ENCODE measurements around the gene MARCHF5.

MARCHF5 gene, protein sequence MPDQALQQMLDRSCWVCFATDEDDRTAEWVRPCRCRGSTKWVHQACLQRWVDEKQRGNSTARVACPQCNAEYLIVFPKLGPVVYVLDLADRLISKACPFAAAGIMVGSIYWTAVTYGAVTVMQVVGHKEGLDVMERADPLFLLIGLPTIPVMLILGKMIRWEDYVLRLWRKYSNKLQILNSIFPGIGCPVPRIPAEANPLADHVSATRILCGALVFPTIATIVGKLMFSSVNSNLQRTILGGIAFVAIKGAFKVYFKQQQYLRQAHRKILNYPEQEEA

DNA sequence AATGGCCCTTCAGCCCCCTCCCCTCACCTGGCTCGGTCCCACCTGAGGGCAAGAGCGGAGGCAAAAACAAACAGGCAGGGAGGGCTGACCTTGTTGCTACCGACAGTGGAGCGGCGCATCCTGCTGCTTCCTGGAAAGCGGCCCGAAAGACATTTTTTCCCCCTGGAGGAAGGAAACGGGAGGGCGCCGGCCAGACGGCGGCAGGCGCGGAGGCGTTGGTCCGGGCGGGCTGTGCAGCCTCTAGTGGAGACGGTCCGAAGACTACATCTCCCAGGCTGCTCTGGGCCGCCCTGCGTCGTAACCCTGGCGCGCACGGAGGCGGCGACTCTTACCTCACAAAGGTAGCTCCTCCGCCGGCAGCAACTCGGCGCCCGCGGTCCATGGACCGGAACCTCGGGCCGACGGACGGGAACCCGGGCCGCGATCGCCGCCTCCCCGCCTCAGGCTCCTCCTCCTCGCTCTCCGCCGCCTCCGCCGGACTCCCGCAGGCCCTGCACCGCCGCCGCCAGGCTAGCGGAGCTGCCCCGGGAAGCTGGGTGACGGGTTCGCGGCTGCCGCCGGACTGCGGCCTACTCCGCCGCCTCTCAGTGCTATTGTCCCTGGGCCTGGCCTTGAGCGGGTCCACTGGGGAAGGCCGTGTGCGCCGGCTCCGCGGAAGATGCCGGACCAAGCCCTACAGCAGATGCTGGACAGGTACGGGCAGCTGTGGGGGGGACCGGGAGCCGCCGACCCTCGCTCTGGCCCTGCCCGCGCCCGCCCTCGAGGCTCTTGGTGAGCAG, at the start of gene MARCHF5, which contains the start of gene CPEB3:
Gene MARCHF5, plus strand, starts transcription at position 331 of the 779 bp plus-strand sequence. Its CDS starts 328 bp downstream, at position 659.
Gene CPEB3, minus strand, starts transcription at position 242 of the 779 bp plus-strand sequence. CDS start 50,728 bp downstream, outside the sequence.
- peak within 1 kb of the TSS; percentile 99 for H3K4me3 ChIP-seq (ENCODE audit: low read depth, low read length)
- peak within 1 kb of the TSS; percentile 93 for H3K9ac ChIP-seq (ENCODE audit: low read length)
- H3K36me3 ChIP-seq (ENCODE audit: control insufficient read depth, insufficient read depth, low read length): peaks cover 17% of the 10 kb centered on the region
- H3K4me1 ChIP-seq (ENCODE audit: control insufficient read depth, insufficient read depth, low read length): peaks cover 7% of the 10 kb centered on the region
- no peaks in the 10 kb centered on the region for H3K9me3 ChIP-seq (ENCODE audit: control insufficient read depth, insufficient read depth, low read depth, low read length)
- H3K27me3 ChIP-seq (ENCODE audit: control insufficient read depth, insufficient read depth, low read length): no peaks in the 10 kb centered on the region
- peak within 1 kb of the TSS; percentile 91 for H3K27ac ChIP-seq (ENCODE audit: low read depth, low read length)

DNA sequence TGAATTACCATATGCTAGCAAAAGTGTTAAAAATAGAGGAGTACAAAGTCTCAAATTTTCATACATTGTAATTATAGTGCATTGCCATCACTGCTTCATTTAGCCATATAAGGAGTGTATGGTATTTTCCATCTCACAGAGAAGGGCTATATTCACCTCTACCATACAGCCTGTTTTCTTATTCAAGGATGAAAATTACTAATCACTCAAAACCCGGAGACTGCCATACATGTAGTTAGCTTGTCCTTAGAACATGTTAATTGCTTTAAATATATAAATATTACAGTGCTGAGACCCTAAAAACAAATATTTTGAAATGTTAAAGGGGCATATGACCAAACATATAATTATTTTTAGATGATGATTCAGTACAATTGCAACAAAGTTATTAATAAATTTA, 49.5 kb upstream of the MARCHF5 start:
- Histone ChIP-seq H3K36me3 (ENCODE audit: control insufficient read depth, insufficient read depth, low read length) (no peaks in the 10 kb centered on the region), H3K27me3 (ENCODE audit: control insufficient read depth, insufficient read depth, low read length) (peaks cover 38% of the 10 kb centered on the region), H3K4me3 (ENCODE audit: low read depth, low read length) (peak overlapping the region; percentile 65), H3K9me3 (ENCODE audit: control insufficient read depth, insufficient read depth, low read depth, low read length) (no peaks in the 10 kb centered on the region), H3K9ac (ENCODE audit: low read length) (no peak overlapping the region), H3K4me1 (ENCODE audit: control insufficient read depth, insufficient read depth, low read length) (peaks cover 12% of the 10 kb centered on the region; the same call in 1 of the 2 replicates), H3K27ac (ENCODE audit: low read depth, low read length) (no peak overlapping the region)

DNA sequence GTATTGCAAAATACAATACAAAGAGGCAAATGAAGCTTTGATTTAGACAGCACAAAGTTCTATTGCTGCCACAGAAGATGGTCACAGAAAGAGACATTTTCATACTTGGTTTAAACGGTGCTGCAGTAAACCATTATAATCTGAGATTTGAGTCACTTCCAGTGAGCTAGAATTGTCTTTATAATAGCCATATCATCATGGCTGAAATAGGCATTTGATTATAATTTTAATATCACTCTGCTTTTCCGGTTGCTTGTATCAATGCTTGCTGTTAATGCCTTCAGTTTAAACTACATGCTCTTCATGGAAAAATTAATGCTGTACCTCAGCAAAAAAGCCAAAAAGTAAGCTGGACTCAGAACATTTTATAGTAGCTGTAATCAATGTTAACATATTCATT, 48.6 kb upstream of the MARCHF5 start:
- Histone ChIP-seq H3K4me1 (ENCODE audit: control insufficient read depth, insufficient read depth, low read length) (peaks cover 12% of the 10 kb centered on the region; the same call in 1 of the 2 replicates), H3K36me3 (ENCODE audit: control insufficient read depth, insufficient read depth, low read length) (no peaks in the 10 kb centered on the region), H3K27ac (ENCODE audit: low read depth, low read length) (no peak overlapping the region), H3K9me3 (ENCODE audit: control insufficient read depth, insufficient read depth, low read depth, low read length) (no peaks in the 10 kb centered on the region), H3K9ac (ENCODE audit: low read length) (no peak overlapping the region), H3K4me3 (ENCODE audit: low read depth, low read length) (no peak overlapping the region), H3K27me3 (ENCODE audit: control insufficient read depth, insufficient read depth, low read length) (peaks cover 33% of the 10 kb centered on the region)

DNA sequence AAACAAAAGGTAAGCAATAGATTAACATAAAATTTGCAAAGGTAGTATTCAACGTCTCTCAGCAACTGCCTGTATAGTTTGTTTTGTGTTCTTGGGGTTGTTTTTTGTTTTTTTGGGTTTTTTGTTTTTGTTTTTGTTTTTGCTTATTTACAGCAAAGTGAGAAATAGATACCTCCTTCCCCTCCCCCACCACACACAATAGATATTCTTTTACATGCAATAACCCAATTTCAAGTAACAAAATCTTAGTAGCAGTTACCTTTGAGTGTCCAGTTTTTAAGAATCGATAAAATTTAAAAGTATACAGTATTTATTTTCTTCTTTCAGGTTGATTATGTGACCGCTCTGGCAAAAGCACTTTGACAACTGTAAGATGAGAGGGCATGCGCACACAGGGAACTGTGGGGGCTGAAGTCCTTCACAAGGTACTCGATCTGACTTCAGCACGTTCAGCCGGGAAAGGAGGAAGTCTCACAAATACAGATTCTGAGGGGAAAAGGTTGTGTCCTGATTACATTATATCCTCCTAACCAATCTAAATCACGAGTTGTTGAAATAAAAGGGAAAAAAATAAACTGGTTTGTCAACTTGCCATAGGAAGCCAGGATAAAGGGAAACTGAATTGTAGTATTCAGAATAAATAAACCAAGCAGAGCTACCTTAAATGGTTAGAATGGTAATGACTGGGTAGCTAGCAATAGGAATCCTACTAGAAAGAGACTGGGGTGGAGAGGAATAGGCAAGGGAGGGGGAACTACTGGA, 47.9 kb upstream of the MARCHF5 start:
- H3K9ac ChIP-seq (ENCODE audit: low read length): peak overlapping the region; percentile 31

DNA sequence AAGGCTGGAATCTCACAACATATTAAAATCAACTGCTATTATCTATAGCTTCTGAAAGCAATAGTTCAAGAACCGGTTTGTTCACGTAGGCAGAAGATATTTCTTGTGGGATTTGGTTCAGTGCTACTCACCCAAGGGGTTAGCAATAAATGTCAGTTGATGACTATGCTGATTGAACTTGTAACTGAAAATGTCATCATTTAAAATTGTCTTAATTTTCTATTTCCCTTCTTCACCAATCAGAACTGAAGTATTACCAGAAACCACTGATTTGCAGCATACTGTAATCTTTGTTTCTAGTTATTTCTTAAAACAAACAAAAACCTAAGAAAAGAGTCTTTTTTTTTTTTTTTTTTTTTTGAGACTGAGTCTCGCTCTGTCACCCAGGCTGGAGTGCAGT, 46.2 kb upstream of the MARCHF5 start:
- Histone ChIP-seq H3K36me3 (ENCODE audit: control insufficient read depth, insufficient read depth, low read length) (no peaks in the 10 kb centered on the region), H3K9me3 (ENCODE audit: control insufficient read depth, insufficient read depth, low read depth, low read length) (no peaks in the 10 kb centered on the region), H3K27me3 (ENCODE audit: control insufficient read depth, insufficient read depth, low read length) (peaks cover 9% of the 10 kb centered on the region), H3K4me1 (ENCODE audit: control insufficient read depth, insufficient read depth, low read length) (peaks cover 4% of the 10 kb centered on the region; the same call in 1 of the 2 replicates), H3K9ac (ENCODE audit: low read length) (no peak overlapping the region), H3K4me3 (ENCODE audit: low read depth, low read length) (no peak overlapping the region), H3K27ac (ENCODE audit: low read depth, low read length) (no peak overlapping the region)

More for the DNA sequence above, 47.9 kb upstream of the MARCHF5 start:
- Histone ChIP-seq H3K27ac (ENCODE audit: low read depth, low read length) (no peak overlapping the region), H3K27me3 (ENCODE audit: control insufficient read depth, insufficient read depth, low read length) (peaks cover 26% of the 10 kb centered on the region), H3K9me3 (ENCODE audit: control insufficient read depth, insufficient read depth, low read depth, low read length) (no peaks in the 10 kb centered on the region), H3K36me3 (ENCODE audit: control insufficient read depth, insufficient read depth, low read length) (no peaks in the 10 kb centered on the region), H3K4me3 (ENCODE audit: low read depth, low read length) (peak overlapping the region; percentile 38), H3K4me1 (ENCODE audit: control insufficient read depth, insufficient read depth, low read length) (peaks cover 12% of the 10 kb centered on the region; the same call in 1 of the 2 replicates)

DNA sequence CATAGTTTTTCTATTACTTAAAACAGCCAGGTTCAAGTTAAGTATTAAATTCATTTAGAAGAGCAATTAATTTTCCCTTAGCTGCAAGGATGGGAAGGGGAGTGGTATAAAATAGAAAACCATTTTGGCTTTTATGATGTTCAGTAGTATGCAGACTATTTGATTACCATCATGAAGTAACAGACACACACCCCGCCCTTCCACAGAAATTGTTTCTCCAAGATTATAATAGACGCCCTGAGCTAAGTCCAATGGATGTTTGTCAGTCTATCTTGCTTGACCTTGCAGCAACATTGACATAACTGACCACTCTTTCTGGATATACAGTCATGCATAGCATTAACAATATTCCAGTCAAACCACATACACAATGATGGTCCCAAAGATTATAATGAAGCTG, 42.4 kb upstream of the MARCHF5 start:
- Histone ChIP-seq H3K4me3 (ENCODE audit: low read depth, low read length) (no peak overlapping the region), H3K36me3 (ENCODE audit: control insufficient read depth, insufficient read depth, low read length) (no peaks in the 10 kb centered on the region), H3K9me3 (ENCODE audit: control insufficient read depth, insufficient read depth, low read depth, low read length) (no peaks in the 10 kb centered on the region)

DNA sequence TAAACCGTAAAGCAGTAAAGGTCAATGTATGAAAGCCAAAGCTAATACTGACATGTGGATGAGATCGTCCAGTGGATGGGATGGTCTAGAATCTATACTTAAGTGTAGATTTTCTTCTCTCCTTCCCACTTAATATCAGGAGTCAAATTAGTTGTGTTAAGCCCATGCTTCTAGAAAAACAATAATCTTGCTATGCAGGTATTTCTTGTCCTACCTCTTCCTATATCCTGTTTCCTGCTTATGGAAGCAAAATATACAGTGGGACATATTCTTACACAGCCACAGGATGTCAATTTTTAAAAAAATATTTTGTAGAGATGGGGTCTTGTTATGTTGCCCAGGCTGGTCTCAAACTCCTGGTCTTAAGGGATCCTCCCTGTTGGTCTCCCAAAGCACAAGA, 27.6 kb upstream of the MARCHF5 start:
- H3K9ac ChIP-seq (ENCODE audit: low read length): no peak overlapping the region
- H3K4me1 ChIP-seq (ENCODE audit: control insufficient read depth, insufficient read depth, low read length): no peaks in the 10 kb centered on the region
- H3K27ac ChIP-seq (ENCODE audit: low read depth, low read length): no peak overlapping the region
- H3K27me3 ChIP-seq (ENCODE audit: control insufficient read depth, insufficient read depth, low read length): no peaks in the 10 kb centered on the region
- H3K4me3 ChIP-seq (ENCODE audit: low read depth, low read length): no peak overlapping the region
- no peaks in the 10 kb centered on the region for H3K36me3 ChIP-seq (ENCODE audit: control insufficient read depth, insufficient read depth, low read length)
- no peaks in the 10 kb centered on the region for H3K9me3 ChIP-seq (ENCODE audit: control insufficient read depth, insufficient read depth, low read depth, low read length)

More for the DNA sequence above, 42.4 kb upstream of the MARCHF5 start:
- Histone ChIP-seq H3K4me1 (ENCODE audit: control insufficient read depth, insufficient read depth, low read length) (no peaks in the 10 kb centered on the region), H3K27ac (ENCODE audit: low read depth, low read length) (no peak overlapping the region), H3K27me3 (ENCODE audit: control insufficient read depth, insufficient read depth, low read length) (no peaks in the 10 kb centered on the region), H3K9ac (ENCODE audit: low read length) (no peak overlapping the region)

DNA sequence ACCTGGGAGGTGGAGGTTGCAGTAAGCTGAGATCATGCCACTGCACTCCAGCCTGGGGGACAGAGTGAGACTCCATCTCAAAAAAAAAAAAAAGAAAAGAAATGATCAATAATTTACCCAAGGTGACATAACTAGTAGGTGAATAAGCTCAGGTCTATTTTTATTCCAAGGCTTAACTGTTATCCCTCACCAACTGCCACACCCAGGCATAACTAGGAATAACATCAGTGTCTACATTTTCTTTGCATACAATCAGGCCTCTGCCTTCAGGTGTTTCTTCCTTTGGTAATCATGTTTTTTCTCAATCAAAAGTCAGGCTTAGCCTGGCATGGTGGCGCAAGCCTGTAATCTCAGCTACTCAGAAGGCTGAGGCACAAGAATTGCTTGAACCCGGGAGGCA, 26.7 kb upstream of the MARCHF5 start:
- Histone ChIP-seq H3K27me3 (ENCODE audit: control insufficient read depth, insufficient read depth, low read length) (no peaks in the 10 kb centered on the region), H3K36me3 (ENCODE audit: control insufficient read depth, insufficient read depth, low read length) (no peaks in the 10 kb centered on the region), H3K9ac (ENCODE audit: low read length) (no peak overlapping the region), H3K9me3 (ENCODE audit: control insufficient read depth, insufficient read depth, low read depth, low read length) (no peaks in the 10 kb centered on the region), H3K4me3 (ENCODE audit: low read depth, low read length) (no peak overlapping the region), H3K4me1 (ENCODE audit: control insufficient read depth, insufficient read depth, low read length) (no peaks in the 10 kb centered on the region), H3K27ac (ENCODE audit: low read depth, low read length) (no peak overlapping the region)

DNA sequence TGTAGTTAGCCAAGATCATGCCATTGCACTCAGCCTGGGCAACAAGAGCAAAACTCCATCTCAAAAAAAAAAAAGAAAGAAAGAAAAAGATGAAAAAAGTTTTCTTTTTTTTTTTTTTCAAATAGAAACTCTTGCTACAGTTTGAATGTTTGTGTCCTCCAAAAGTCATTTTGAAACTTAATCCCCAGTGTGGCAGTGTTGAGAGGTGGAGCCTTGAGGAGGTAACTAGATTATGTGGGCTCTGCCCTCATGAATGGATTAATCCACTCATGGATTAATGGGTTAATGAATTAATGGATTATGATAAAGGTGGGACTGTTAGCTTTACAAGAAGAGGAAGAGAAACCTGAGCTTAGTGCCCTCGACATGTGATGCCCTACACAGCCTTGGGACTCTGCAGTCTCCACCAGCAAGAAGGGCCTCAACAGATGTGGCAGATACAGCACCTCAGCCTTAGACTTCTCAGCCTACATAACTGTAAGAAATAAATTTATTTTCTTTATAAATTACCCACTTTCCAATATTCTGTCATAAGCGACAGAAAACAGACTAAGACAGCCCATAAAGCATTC, 25.2 kb upstream of the MARCHF5 start:
- no peaks in the 10 kb centered on the region for H3K9me3 ChIP-seq (ENCODE audit: control insufficient read depth, insufficient read depth, low read depth, low read length)
- no peaks in the 10 kb centered on the region for H3K36me3 ChIP-seq (ENCODE audit: control insufficient read depth, insufficient read depth, low read length)
- no peak overlapping the region for H3K27ac ChIP-seq (ENCODE audit: low read depth, low read length)
- H3K4me3 ChIP-seq (ENCODE audit: low read depth, low read length): no peak overlapping the region
- no peaks in the 10 kb centered on the region for H3K4me1 ChIP-seq (ENCODE audit: control insufficient read depth, insufficient read depth, low read length)
- no peak overlapping the region for H3K9ac ChIP-seq (ENCODE audit: low read length)
- H3K27me3 ChIP-seq (ENCODE audit: control insufficient read depth, insufficient read depth, low read length): no peaks in the 10 kb centered on the region

DNA sequence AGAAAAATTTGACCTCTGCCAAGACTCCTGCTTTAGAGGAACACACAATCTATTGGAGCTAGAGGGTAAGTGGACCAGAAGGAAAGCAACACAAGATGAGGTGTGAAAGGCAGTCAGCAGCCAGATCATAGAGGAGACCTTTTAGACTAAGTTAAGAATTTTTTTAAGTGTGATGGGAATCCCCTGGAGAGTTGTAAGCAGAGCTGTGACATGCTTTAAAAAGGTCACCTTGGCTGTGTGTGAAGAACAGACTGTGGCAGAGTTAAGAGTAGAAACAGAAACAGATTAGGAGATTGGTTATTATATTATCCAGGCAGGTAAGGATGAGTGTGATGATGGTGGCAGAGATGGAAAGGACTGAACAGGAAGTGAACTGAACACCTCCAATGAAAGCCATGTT, 23.6 kb upstream of the MARCHF5 start:
- Histone ChIP-seq H3K4me3 (ENCODE audit: low read depth, low read length) (no peak overlapping the region), H3K9ac (ENCODE audit: low read length) (no peak overlapping the region), H3K4me1 (ENCODE audit: control insufficient read depth, insufficient read depth, low read length) (no peaks in the 10 kb centered on the region), H3K27me3 (ENCODE audit: control insufficient read depth, insufficient read depth, low read length) (no peaks in the 10 kb centered on the region), H3K9me3 (ENCODE audit: control insufficient read depth, insufficient read depth, low read depth, low read length) (no peaks in the 10 kb centered on the region), H3K36me3 (ENCODE audit: control insufficient read depth, insufficient read depth, low read length) (no peaks in the 10 kb centered on the region), H3K27ac (ENCODE audit: low read depth, low read length) (no peak overlapping the region)
